ENCODE data around the gene CDK9.
A peak's percentile ranks its signal among the peaks of the same experiment; 100 is the strongest.

CDK9 gene

GRCh38 chr9:127814619-127815511 lies 29.0 kb downstream of the CDK9 start:
- peak overlapping the region; percentile 58 for H3K27ac Mint-ChIP-seq (ENCODE audit: low read depth)
- H3K4me1 Mint-ChIP-seq, result no peaks in the 10 kb centered on the region
- no peaks in the 10 kb centered on the region for H3K9me3 Mint-ChIP-seq
- peaks cover 18% of the 10 kb centered on the region for H3K36me3 Mint-ChIP-seq (ENCODE audit: insufficient read depth)
- no peak for ATAC-seq (replicated peaks; ENCODE audit: extremely low read depth, poor library complexity, severe bottlenecking)
- DNase-seq (ENCODE audit: low spot score in 2 of 2), result no peak
- H3K4me3 Mint-ChIP-seq, result no peak overlapping the region
- no peaks in the 10 kb centered on the region for H3K27me3 Mint-ChIP-seq

GRCh38 chr9:127815512-127816361 lies 29.9 kb downstream of the CDK9 start:
- H3K9me3 Mint-ChIP-seq, result no peaks in the 10 kb centered on the region
- DNase-seq (ENCODE audit: low spot score in 2 of 2) (no peak), ATAC-seq (replicated peaks; ENCODE audit: extremely low read depth, poor library complexity, severe bottlenecking) (no peak)
- H3K27me3 Mint-ChIP-seq, result no peaks in the 10 kb centered on the region
- peaks cover 15% of the 10 kb centered on the region for H3K36me3 Mint-ChIP-seq (ENCODE audit: insufficient read depth)
- no peaks in the 10 kb centered on the region for H3K4me1 Mint-ChIP-seq
- H3K27ac Mint-ChIP-seq (ENCODE audit: low read depth), result no peak overlapping the region
- no peak overlapping the region for H3K4me3 Mint-ChIP-seq

- Mint-ChIP-seq H3K27ac (ENCODE audit: low read depth) (no peak overlapping the region), H3K9me3 (no peaks in the 10 kb centered on the region), H3K36me3 (ENCODE audit: insufficient read depth) (peaks cover 17% of the 10 kb centered on the region), H3K4me3 (no peak overlapping the region), H3K27me3 (no peaks in the 10 kb centered on the region), H3K4me1 (no peaks in the 10 kb centered on the region)
- DNase-seq (ENCODE audit: low spot score in 2 of 2) (no peak), ATAC-seq (replicated peaks; ENCODE audit: extremely low read depth, poor library complexity, severe bottlenecking) (no peak)
These were observed 30.5 kb downstream of the CDK9 start for GRCh38 chr9:127816362-127816725.

GRCh38 chr9:127816728-127817127 lies 30.9 kb downstream of the CDK9 start:
- DNase-seq (ENCODE audit: low spot score in 2 of 2), result no peak
- Mint-ChIP-seq H3K36me3 (ENCODE audit: insufficient read depth) (peaks cover 20% of the 10 kb centered on the region), H3K27me3 (no peaks in the 10 kb centered on the region), H3K4me3 (no peak overlapping the region), H3K4me1 (no peaks in the 10 kb centered on the region), H3K27ac (ENCODE audit: low read depth) (peak overlapping the region; percentile 43), H3K9me3 (no peaks in the 10 kb centered on the region)
- ATAC-seq (replicated peaks; ENCODE audit: extremely low read depth, poor library complexity, severe bottlenecking), result no peak

GRCh38 chr9:127817881-127818434 lies 32.1 kb downstream of the CDK9 start:
- Mint-ChIP-seq H3K4me1 (no peaks in the 10 kb centered on the region), H3K4me3 (no peak overlapping the region), H3K36me3 (ENCODE audit: insufficient read depth) (peaks cover 16% of the 10 kb centered on the region), H3K27me3 (no peaks in the 10 kb centered on the region), H3K27ac (ENCODE audit: low read depth) (peak overlapping the region; percentile 43), H3K9me3 (no peaks in the 10 kb centered on the region)
- DNase-seq (ENCODE audit: low spot score in 2 of 2), result no peak
- no peak for ATAC-seq (replicated peaks; ENCODE audit: extremely low read depth, poor library complexity, severe bottlenecking)

GRCh38 chr9:127818574-127818973 lies 32.7 kb downstream of the CDK9 start:
- H3K4me3 Mint-ChIP-seq, result no peak overlapping the region
- ATAC-seq (replicated peaks; ENCODE audit: extremely low read depth, poor library complexity, severe bottlenecking) (no peak), DNase-seq (ENCODE audit: low spot score in 2 of 2) (no peak)
- no peak overlapping the region for H3K27ac Mint-ChIP-seq (ENCODE audit: low read depth)
- no peaks in the 10 kb centered on the region for H3K4me1 Mint-ChIP-seq
- H3K27me3 Mint-ChIP-seq, result no peaks in the 10 kb centered on the region
- H3K36me3 Mint-ChIP-seq (ENCODE audit: insufficient read depth), result peaks cover 15% of the 10 kb centered on the region
- H3K9me3 Mint-ChIP-seq, result no peaks in the 10 kb centered on the region

- ATAC-seq (replicated peaks; ENCODE audit: extremely low read depth, poor library complexity, severe bottlenecking) (no peak), DNase-seq (ENCODE audit: low spot score in 2 of 2) (no peak)
- Mint-ChIP-seq H3K4me3 (no peak overlapping the region), H3K4me1 (no peaks in the 10 kb centered on the region), H3K27ac (ENCODE audit: low read depth) (no peak overlapping the region), H3K36me3 (ENCODE audit: insufficient read depth) (peaks cover 19% of the 10 kb centered on the region), H3K9me3 (no peaks in the 10 kb centered on the region), H3K27me3 (no peaks in the 10 kb centered on the region)
These were observed 36.3 kb downstream of the CDK9 start for GRCh38 chr9:127822108-127822507.

GRCh38 chr9:127825319-127826051 lies 39.7 kb downstream of the CDK9 start:
- Mint-ChIP-seq H3K4me3 (no peak overlapping the region), H3K36me3 (ENCODE audit: insufficient read depth) (peaks cover 27% of the 10 kb centered on the region), H3K9me3 (no peaks in the 10 kb centered on the region), H3K27me3 (no peaks in the 10 kb centered on the region), H3K27ac (ENCODE audit: low read depth) (no peak overlapping the region), H3K4me1 (peaks cover 6% of the 10 kb centered on the region)
- no peak for ATAC-seq (replicated peaks; ENCODE audit: extremely low read depth, poor library complexity, severe bottlenecking)
- no peak for DNase-seq (ENCODE audit: low spot score in 2 of 2)

GRCh38 chr9:127826253-127826913 lies 40.5 kb downstream of the CDK9 start:
- ATAC-seq (replicated peaks; ENCODE audit: extremely low read depth, poor library complexity, severe bottlenecking) (no peak), DNase-seq (ENCODE audit: low spot score in 2 of 2) (no peak)
- H3K27ac Mint-ChIP-seq (ENCODE audit: low read depth), result peak overlapping the region; percentile 77
- no peaks in the 10 kb centered on the region for H3K9me3 Mint-ChIP-seq
- H3K36me3 Mint-ChIP-seq (ENCODE audit: insufficient read depth), result peaks cover 26% of the 10 kb centered on the region
- no peaks in the 10 kb centered on the region for H3K27me3 Mint-ChIP-seq
- no peak overlapping the region for H3K4me3 Mint-ChIP-seq
- peaks cover 6% of the 10 kb centered on the region for H3K4me1 Mint-ChIP-seq

GRCh38 chr9:127828262-127829031 lies 42.6 kb downstream of the CDK9 start:
- peaks cover 18% of the 10 kb centered on the region for H3K36me3 Mint-ChIP-seq (ENCODE audit: insufficient read depth)
- no peak for DNase-seq (ENCODE audit: low spot score in 2 of 2)
- no peaks in the 10 kb centered on the region for H3K27me3 Mint-ChIP-seq
- ATAC-seq (replicated peaks; ENCODE audit: extremely low read depth, poor library complexity, severe bottlenecking), result no peak
- peaks cover 6% of the 10 kb centered on the region for H3K4me1 Mint-ChIP-seq
- no peaks in the 10 kb centered on the region for H3K9me3 Mint-ChIP-seq
- peak overlapping the region; percentile 41 for H3K27ac Mint-ChIP-seq (ENCODE audit: low read depth)
- H3K4me3 Mint-ChIP-seq, result no peak overlapping the region

GRCh38 chr9:127829205-127829906 lies 43.5 kb downstream of the CDK9 start:
- peaks cover 6% of the 10 kb centered on the region for H3K4me1 Mint-ChIP-seq
- ATAC-seq (replicated peaks; ENCODE audit: extremely low read depth, poor library complexity, severe bottlenecking) (no peak), DNase-seq (ENCODE audit: low spot score in 2 of 2) (no peak)
- no peaks in the 10 kb centered on the region for H3K9me3 Mint-ChIP-seq
- peak overlapping the region; percentile 41 for H3K27ac Mint-ChIP-seq (ENCODE audit: low read depth)
- no peak overlapping the region for H3K4me3 Mint-ChIP-seq
- H3K27me3 Mint-ChIP-seq, result no peaks in the 10 kb centered on the region
- H3K36me3 Mint-ChIP-seq (ENCODE audit: insufficient read depth), result peaks cover 16% of the 10 kb centered on the region
